ENCODE data around the gene GLT1D1.

DNA sequence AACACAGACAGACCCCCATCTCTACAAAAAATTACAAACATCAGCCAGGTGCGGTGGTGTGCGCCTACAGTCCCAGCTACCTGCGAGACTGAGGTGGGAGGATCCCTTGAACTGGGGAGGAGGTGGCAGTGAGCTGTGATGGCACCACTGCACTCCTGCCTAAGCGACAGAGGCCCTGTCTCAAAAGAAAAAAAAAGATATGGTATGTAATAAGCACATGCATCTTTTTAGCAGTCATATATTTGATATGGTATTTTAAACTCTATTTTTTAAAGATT is 36.7 kb upstream of the GLT1D1 start:
- TF ChIP-seq EP300 (IDR thresholded peaks at IDR 0.05) (no peak), POLR2A (IDR thresholded peaks at IDR 0.05) (no peak)
- TF ChIP-seq, protein P1, sequence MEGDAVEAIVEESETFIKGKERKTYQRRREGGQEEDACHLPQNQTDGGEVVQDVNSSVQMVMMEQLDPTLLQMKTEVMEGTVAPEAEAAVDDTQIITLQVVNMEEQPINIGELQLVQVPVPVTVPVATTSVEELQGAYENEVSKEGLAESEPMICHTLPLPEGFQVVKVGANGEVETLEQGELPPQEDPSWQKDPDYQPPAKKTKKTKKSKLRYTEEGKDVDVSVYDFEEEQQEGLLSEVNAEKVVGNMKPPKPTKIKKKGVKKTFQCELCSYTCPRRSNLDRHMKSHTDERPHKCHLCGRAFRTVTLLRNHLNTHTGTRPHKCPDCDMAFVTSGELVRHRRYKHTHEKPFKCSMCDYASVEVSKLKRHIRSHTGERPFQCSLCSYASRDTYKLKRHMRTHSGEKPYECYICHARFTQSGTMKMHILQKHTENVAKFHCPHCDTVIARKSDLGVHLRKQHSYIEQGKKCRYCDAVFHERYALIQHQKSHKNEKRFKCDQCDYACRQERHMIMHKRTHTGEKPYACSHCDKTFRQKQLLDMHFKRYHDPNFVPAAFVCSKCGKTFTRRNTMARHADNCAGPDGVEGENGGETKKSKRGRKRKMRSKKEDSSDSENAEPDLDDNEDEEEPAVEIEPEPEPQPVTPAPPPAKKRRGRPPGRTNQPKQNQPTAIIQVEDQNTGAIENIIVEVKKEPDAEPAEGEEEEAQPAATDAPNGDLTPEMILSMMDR (IDR thresholded peaks at IDR 0.05): no peak
